CD14-positive monocyte (primary cell): ENCODE measurements around the gene AMBP. TPM values are rescaled to one million over a fixed set of nuclear protein-coding genes. Genes with fewer than 3 reads are reported as not detected.

ENCODE experiments used
- DNase-seq, 3 donors: peaks; one replicate each; pipeline ENCODE4 v3.0.0-alpha.2; 2011 to 2022
- H2AFZ ChIP-seq: 2 replicates; pipeline ENCODE4 v1.6.0; 2012; ENCODE audit warnings: mild to moderate bottlenecking, low read depth, low read length, inconsistent platforms; ENCODE audit not compliant: insufficient read depth, poor library complexity, severe bottlenecking
- H3K27ac ChIP-seq, 2 donors: 1 replicate in 1 of 2; 2 replicates in 1 of 2; pipeline ENCODE4 v1.5.1; 2012 to 2013; ENCODE audit warnings: low read length in 2 of 2, control low read depth in 1 of 2, inconsistent platforms in 1 of 2, low read depth in 1 of 2, mild to moderate bottlenecking in 1 of 2
- H3K27me3 ChIP-seq, 2 donors: one replicate each; pipeline versions ENCODE4 v1.6.0 to v1.6.1; 2011 to 2013; ENCODE audit warnings: low read length in 2 of 2; ENCODE audit not compliant: control insufficient read depth in 2 of 2, insufficient read depth in 2 of 2
- H3K36me3 ChIP-seq, 2 donors: replicated peaks in 1 of 2; 1 replicate in 1 of 2; 2 replicates in 1 of 2; pipeline versions ENCODE4 v1.5.1 to v1.6.1; 2012 to 2013; ENCODE audit warnings: low read length in 2 of 2, control low read depth in 1 of 2, inconsistent platforms in 1 of 2, mild to moderate bottlenecking in 1 of 2; ENCODE audit not compliant: insufficient read depth in 2 of 2, control insufficient read depth in 1 of 2
- H3K4me1 ChIP-seq, 2 donors: 1 replicate in 1 of 2; 2 replicates in 1 of 2; pipeline versions ENCODE4 v1.5.1 to v1.6.1; 2012 to 2013; ENCODE audit warnings: low read length in 2 of 2, control low read depth in 1 of 2, inconsistent platforms in 1 of 2, mild to moderate bottlenecking in 1 of 2, moderate library complexity in 1 of 2; ENCODE audit not compliant: insufficient read depth in 2 of 2, control insufficient read depth in 1 of 2
- H3K4me2 ChIP-seq: replicated peaks from 2 replicates; pipeline ENCODE3; 2012; ENCODE audit warnings: low read length, moderate library complexity, mild to moderate bottlenecking; ENCODE audit not compliant: poor library complexity, severe bottlenecking; ENCODE audit errors: extremely low read depth
- H3K4me3 ChIP-seq, 3 experiments: fragments of 200-600 bp in 1 of 3; sonication (generic) in 1 of 3; replicated peaks in 1 of 3; 1 replicate in 2 of 3; 2 replicates in 1 of 3; pipeline ENCODE4 v1.5.1; 2011 to 2013; ENCODE audit warnings: low read length in 3 of 3, mild to moderate bottlenecking in 3 of 3, control low read depth in 2 of 3, low read depth in 2 of 3, inconsistent platforms in 1 of 3, moderate library complexity in 1 of 3
- H3K79me2 ChIP-seq: 2 replicates; pipeline ENCODE4 v1.6.0; 2012; ENCODE audit warnings: mild to moderate bottlenecking, control low read depth, inconsistent platforms, low read length, moderate library complexity; ENCODE audit not compliant: insufficient read depth
- H3K9ac ChIP-seq: 2 replicates; pipeline ENCODE4 v1.6.0; 2017; ENCODE audit warnings: low read length, mild to moderate bottlenecking; ENCODE audit not compliant: insufficient read depth, poor library complexity, severe bottlenecking
- H3K9me3 ChIP-seq, 2 donors: replicated peaks in 1 of 2; 1 replicate in 1 of 2; 2 replicates in 1 of 2; pipeline versions ENCODE4 v1.5.1 to v1.6.1; 2012 to 2013; ENCODE audit warnings: low read length in 2 of 2, control low read depth in 1 of 2; ENCODE audit not compliant: control insufficient read depth in 1 of 2, insufficient read depth in 1 of 2
- H4K20me1 ChIP-seq: 2 replicates; pipeline ENCODE4 v1.6.0; 2012; ENCODE audit warnings: mild to moderate bottlenecking, low read length, control low read depth, moderate library complexity; ENCODE audit not compliant: insufficient read depth
- H3K27ac Mint-ChIP-seq, 7 donors: one replicate each; pipeline ENCODE4 v1.8.0; 2020; ENCODE audit warnings: mild to moderate bottlenecking in 7 of 7, mixed read lengths in 7 of 7, moderate library complexity in 6 of 7, inconsistent platforms in 2 of 7
- H3K27me3 Mint-ChIP-seq, 3 donors: one replicate each; pipeline ENCODE4 v1.8.0; 2021 to 2022; ENCODE audit warnings: low read depth in 3 of 3, mild to moderate bottlenecking in 3 of 3, mixed read lengths in 3 of 3, moderate library complexity in 3 of 3, inconsistent platforms in 1 of 3
- H3K36me3 Mint-ChIP-seq, 2 donors: one replicate each; pipeline ENCODE4 v1.8.0; 2020; ENCODE audit warnings: mixed read lengths in 2 of 2, inconsistent platforms in 1 of 2, mild to moderate bottlenecking in 1 of 2
- H3K4me1 Mint-ChIP-seq: one replicate; pipeline ENCODE4 v1.8.0; 2020; ENCODE audit warnings: mild to moderate bottlenecking, mixed read lengths
- H3K4me3 Mint-ChIP-seq, 2 donors: one replicate each; pipeline ENCODE4 v1.8.0; 2020; ENCODE audit warnings: mild to moderate bottlenecking in 2 of 2, mixed read lengths in 2 of 2, moderate library complexity in 1 of 2
- H3K9me3 Mint-ChIP-seq, 7 donors: one replicate each; pipeline ENCODE4 v1.8.0; 2020 to 2022; ENCODE audit warnings: mixed read lengths in 7 of 7, mild to moderate bottlenecking in 6 of 7, moderate library complexity in 6 of 7, inconsistent platforms in 2 of 7
- WGBS: methylation state at CpG from one replicate; pipeline ENCODE4 v1.1.5; 2013; ENCODE audit warnings: missing lambda C conversion rate; ENCODE audit not compliant: insufficient coverage; 5-methylcytosine and 5-hydroxymethylcytosine counted together
- intact Hi-C, 2 donors: fragments of 100-400 bp; cut with micrococcal nuclease; formaldehyde crosslinking; loops; one replicate each; pipeline versions ENCODE4 v1.15.0 to v1.15.1; 2023
- polyA plus RNA-seq, 3 donors: library from polyadenylated mRNA; depleted of rRNA in 1 of 3; unstranded in 2 of 3; stranded (reverse) in 1 of 3; fragments of 300-500 nt in 2 of 3; fragments of >200 nt in 1 of 3; fragmentation: Illumina TruSeq in 2 of 3; gene quantifications; 1 replicate in 2 of 3; 2 replicates in 1 of 3; pipeline ENCODE4 v1.2.3, GENCODE V29; 2012 to 2021
- TF ChIP-seq, protein P1 (sequence below): fragments of 200-600 bp; IDR thresholded peaks from one replicate; pipeline ENCODE4 v1.8.0; 2022; ENCODE audit warnings: antibody characterized with exemption, mild to moderate bottlenecking

AMBP gene
- polyA plus RNA-seq, 3 donors, result not detected

GRCh38 chr9:114086009-114086408 lies 7.9 kb upstream of the AMBP start:
- H3K36me3 ChIP-seq, result no peaks in the 10 kb centered on the region
- intact Hi-C loops, result no loop called here

GRCh38 chr9:114085387-114085789 lies 7.3 kb upstream of the AMBP start:
- H3K36me3 Mint-ChIP-seq, result no peaks in the 10 kb centered on the region
- no peak overlapping the region for H3K4me2 ChIP-seq
- H3K79me2 ChIP-seq, result no peaks in the 10 kb centered on the region
- H3K27me3 Mint-ChIP-seq, result peaks cover 0 to 5% (median 4%) of the 10 kb centered on the region in 3 donors
- H2AFZ ChIP-seq, result no peak overlapping the region
- no peak overlapping the region for H3K4me3 Mint-ChIP-seq
- H3K27ac ChIP-seq, result no peak overlapping the region
- no peaks in the 10 kb centered on the region for H3K27me3 ChIP-seq
- H3K9me3 Mint-ChIP-seq, result peaks cover 0 to 7% (median 0%) of the 10 kb centered on the region in 7 donors
- peaks cover 2% of the 10 kb centered on the region for H3K4me1 Mint-ChIP-seq
- no peaks in the 10 kb centered on the region for H3K9me3 ChIP-seq
- WGBS, result 87% methylated on average over 5 of the region's 9 CpGs
- DNase-seq, result no peak
- no peaks in the 10 kb centered on the region for H3K4me1 ChIP-seq
- H4K20me1 ChIP-seq, result no peaks in the 10 kb centered on the region
- intact Hi-C loops, result no loop called here
- no peaks in the 10 kb centered on the region for H3K36me3 ChIP-seq
- TF ChIP-seq, protein P1, sequence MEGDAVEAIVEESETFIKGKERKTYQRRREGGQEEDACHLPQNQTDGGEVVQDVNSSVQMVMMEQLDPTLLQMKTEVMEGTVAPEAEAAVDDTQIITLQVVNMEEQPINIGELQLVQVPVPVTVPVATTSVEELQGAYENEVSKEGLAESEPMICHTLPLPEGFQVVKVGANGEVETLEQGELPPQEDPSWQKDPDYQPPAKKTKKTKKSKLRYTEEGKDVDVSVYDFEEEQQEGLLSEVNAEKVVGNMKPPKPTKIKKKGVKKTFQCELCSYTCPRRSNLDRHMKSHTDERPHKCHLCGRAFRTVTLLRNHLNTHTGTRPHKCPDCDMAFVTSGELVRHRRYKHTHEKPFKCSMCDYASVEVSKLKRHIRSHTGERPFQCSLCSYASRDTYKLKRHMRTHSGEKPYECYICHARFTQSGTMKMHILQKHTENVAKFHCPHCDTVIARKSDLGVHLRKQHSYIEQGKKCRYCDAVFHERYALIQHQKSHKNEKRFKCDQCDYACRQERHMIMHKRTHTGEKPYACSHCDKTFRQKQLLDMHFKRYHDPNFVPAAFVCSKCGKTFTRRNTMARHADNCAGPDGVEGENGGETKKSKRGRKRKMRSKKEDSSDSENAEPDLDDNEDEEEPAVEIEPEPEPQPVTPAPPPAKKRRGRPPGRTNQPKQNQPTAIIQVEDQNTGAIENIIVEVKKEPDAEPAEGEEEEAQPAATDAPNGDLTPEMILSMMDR, result no peak
- no peak overlapping the region for H3K27ac Mint-ChIP-seq
- H3K9ac ChIP-seq, result no peak overlapping the region
- no peak overlapping the region for H3K4me3 ChIP-seq

More at GRCh38 chr9:114086009-114086408, 7.9 kb upstream of the AMBP start:
- H3K4me3 Mint-ChIP-seq, result no peak overlapping the region
- H3K27me3 Mint-ChIP-seq, result peaks cover 0 to 6% (median 4%) of the 10 kb centered on the region in 3 donors
- Histone ChIP-seq H3K4me1 (no peaks in the 10 kb centered on the region), H3K4me2 (no peak overlapping the region), H3K9me3 (no peaks in the 10 kb centered on the region), H3K9ac (no peak overlapping the region), H3K4me3 (no peak overlapping the region), H2AFZ (no peak overlapping the region), H4K20me1 (no peaks in the 10 kb centered on the region), H3K27me3 (no peaks in the 10 kb centered on the region), H3K79me2 (no peaks in the 10 kb centered on the region), H3K27ac (no peak overlapping the region)
- 93% methylated on average over 6 of the region's 6 CpGs for WGBS
- no peaks in the 10 kb centered on the region for H3K36me3 Mint-ChIP-seq
- H3K9me3 Mint-ChIP-seq, result peaks cover 0 to 11% (median 0%) of the 10 kb centered on the region in 7 donors
- peaks cover 2% of the 10 kb centered on the region for H3K4me1 Mint-ChIP-seq
- TF ChIP-seq, protein P1, result no peak
- no peak for DNase-seq
- H3K27ac Mint-ChIP-seq, result no peak overlapping the region
